ENCODE measurements around the gene CCR3.

DNA sequence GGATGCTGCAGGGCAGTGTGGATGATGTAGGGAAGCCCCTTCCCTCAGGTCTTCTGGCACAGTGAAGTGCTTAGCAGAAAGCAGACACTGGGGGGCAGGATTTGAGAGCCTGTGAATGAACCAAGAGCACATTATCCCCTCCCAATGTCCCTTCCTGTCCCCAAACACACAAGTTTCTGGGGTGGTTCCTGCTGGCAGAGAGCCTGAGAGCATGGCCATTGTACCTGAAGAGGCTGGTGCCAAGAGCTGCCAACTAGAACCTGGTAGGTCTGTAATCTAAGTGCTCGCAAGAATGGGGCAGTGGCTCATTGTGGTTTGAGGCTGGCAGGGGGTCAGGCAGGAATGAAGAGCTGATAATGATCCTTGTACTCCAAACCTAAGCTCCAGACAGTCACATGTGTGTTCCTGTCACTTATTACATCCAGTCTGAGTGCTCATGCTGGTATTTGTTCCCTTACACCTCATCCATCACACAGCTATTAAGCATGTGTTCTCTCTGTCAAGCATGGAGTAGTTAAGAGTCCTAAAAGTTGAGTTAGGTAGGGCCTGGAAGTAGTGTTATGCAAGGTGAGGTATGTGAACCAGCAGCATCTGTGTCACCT lies 27.4 kb upstream of the CCR3 start:
- TF ChIP-seq, protein P1, sequence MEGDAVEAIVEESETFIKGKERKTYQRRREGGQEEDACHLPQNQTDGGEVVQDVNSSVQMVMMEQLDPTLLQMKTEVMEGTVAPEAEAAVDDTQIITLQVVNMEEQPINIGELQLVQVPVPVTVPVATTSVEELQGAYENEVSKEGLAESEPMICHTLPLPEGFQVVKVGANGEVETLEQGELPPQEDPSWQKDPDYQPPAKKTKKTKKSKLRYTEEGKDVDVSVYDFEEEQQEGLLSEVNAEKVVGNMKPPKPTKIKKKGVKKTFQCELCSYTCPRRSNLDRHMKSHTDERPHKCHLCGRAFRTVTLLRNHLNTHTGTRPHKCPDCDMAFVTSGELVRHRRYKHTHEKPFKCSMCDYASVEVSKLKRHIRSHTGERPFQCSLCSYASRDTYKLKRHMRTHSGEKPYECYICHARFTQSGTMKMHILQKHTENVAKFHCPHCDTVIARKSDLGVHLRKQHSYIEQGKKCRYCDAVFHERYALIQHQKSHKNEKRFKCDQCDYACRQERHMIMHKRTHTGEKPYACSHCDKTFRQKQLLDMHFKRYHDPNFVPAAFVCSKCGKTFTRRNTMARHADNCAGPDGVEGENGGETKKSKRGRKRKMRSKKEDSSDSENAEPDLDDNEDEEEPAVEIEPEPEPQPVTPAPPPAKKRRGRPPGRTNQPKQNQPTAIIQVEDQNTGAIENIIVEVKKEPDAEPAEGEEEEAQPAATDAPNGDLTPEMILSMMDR (IDR thresholded peaks at IDR 0.05) = no peak; the same call in 1 of the 2 replicates
- TF ChIP-seq POLR2AphosphoS5 (IDR thresholded peaks at IDR 0.05; ENCODE audit: low read depth, low read length) = no peak
- TF ChIP-seq, protein P2, sequence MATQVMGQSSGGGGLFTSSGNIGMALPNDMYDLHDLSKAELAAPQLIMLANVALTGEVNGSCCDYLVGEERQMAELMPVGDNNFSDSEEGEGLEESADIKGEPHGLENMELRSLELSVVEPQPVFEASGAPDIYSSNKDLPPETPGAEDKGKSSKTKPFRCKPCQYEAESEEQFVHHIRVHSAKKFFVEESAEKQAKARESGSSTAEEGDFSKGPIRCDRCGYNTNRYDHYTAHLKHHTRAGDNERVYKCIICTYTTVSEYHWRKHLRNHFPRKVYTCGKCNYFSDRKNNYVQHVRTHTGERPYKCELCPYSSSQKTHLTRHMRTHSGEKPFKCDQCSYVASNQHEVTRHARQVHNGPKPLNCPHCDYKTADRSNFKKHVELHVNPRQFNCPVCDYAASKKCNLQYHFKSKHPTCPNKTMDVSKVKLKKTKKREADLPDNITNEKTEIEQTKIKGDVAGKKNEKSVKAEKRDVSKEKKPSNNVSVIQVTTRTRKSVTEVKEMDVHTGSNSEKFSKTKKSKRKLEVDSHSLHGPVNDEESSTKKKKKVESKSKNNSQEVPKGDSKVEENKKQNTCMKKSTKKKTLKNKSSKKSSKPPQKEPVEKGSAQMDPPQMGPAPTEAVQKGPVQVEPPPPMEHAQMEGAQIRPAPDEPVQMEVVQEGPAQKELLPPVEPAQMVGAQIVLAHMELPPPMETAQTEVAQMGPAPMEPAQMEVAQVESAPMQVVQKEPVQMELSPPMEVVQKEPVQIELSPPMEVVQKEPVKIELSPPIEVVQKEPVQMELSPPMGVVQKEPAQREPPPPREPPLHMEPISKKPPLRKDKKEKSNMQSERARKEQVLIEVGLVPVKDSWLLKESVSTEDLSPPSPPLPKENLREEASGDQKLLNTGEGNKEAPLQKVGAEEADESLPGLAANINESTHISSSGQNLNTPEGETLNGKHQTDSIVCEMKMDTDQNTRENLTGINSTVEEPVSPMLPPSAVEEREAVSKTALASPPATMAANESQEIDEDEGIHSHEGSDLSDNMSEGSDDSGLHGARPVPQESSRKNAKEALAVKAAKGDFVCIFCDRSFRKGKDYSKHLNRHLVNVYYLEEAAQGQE (IDR thresholded peaks at IDR 0.05; ENCODE audit: insufficient read depth in 1 of 2, low read depth in 2 of 2, low read length in 1 of 2) = no peak
- no peak for TF ChIP-seq TCF7L2 (IDR thresholded peaks at IDR 0.05; ENCODE audit: low read depth, low read length)

Measured in Panc1 (cell line).